Fibroblast of lung (primary cell): Measurements from ENCODE around the gene CAPNS1. TPM values are rescaled to one million over a fixed set of nuclear protein-coding genes. Genes with fewer than 3 reads are reported as not detected.

ENCODE experiments used
- DNase-seq, 2 donors: peaks; one replicate each; pipeline versions ENCODE4 v3.0.0 to v3.0.0-alpha.2; 2010; ENCODE audit warnings: low read depth in 2 of 2
- H2AFZ ChIP-seq: 2 replicates; pipeline ENCODE4 v1.5.1; 2012; ENCODE audit warnings: low read length, control low read depth, inconsistent platforms
- H3K27ac ChIP-seq: 2 replicates; pipeline ENCODE4 v1.5.1; 2011; ENCODE audit warnings: low read length, control low read depth; ENCODE audit not compliant: insufficient read depth
- H3K27me3 ChIP-seq: 2 replicates; pipeline ENCODE4 v1.5.1; 2011; ENCODE audit warnings: mild to moderate bottlenecking, low read length; ENCODE audit not compliant: control insufficient read depth, insufficient read depth
- H3K36me3 ChIP-seq: 2 replicates; pipeline ENCODE4 v1.5.1; 2011; ENCODE audit warnings: low read length; ENCODE audit not compliant: control insufficient read depth, insufficient read depth
- H3K4me1 ChIP-seq: 2 replicates; pipeline ENCODE4 v1.5.1; 2011; ENCODE audit warnings: low read length; ENCODE audit not compliant: control insufficient read depth, insufficient read depth; ENCODE audit errors: extremely low read depth
- H3K4me2 ChIP-seq: 2 replicates; pipeline ENCODE4 v1.5.1; 2011; ENCODE audit warnings: low read length, control low read depth; ENCODE audit not compliant: insufficient read depth; ENCODE audit errors: extremely low read depth
- H3K4me3 ChIP-seq, 4 experiments: fragments of 200-600 bp in 1 of 4; sonication (generic) in 1 of 4; replicated peaks in 1 of 4; 2 replicates each; pipeline ENCODE4 v1.5.1; 2011 to 2016; ENCODE audit warnings: low read length in 4 of 4, low read depth in 3 of 4, mild to moderate bottlenecking in 3 of 4, control low read depth in 2 of 4, inconsistent platforms in 1 of 4, mixed read lengths in 1 of 4; ENCODE audit not compliant: insufficient read depth in 1 of 4; ENCODE audit errors: control extremely low read depth in 1 of 4
- H3K79me2 ChIP-seq: 2 replicates; pipeline ENCODE4 v1.5.1; 2012; ENCODE audit warnings: mild to moderate bottlenecking, low read length, inconsistent platforms; ENCODE audit not compliant: control insufficient read depth, insufficient read depth
- H3K9ac ChIP-seq: 2 replicates; pipeline ENCODE4 v1.5.1; 2011; ENCODE audit warnings: mild to moderate bottlenecking, low read length, control low read depth; ENCODE audit not compliant: insufficient read depth
- H3K9me3 ChIP-seq: 2 replicates; pipeline ENCODE4 v1.5.1; 2012; ENCODE audit warnings: low read depth, low read length; ENCODE audit not compliant: control insufficient read depth, insufficient read depth
- H4K20me1 ChIP-seq: 2 replicates; pipeline ENCODE4 v1.5.1; 2011; ENCODE audit warnings: low read length; ENCODE audit not compliant: control insufficient read depth, insufficient read depth; ENCODE audit errors: extremely low read depth
- CTCF ChIP-seq, 2 donors: IDR thresholded peaks in 1 of 2; conservative IDR thresholded peaks in 1 of 2; 1 replicate in 1 of 2; 2 replicates in 1 of 2; pipeline ENCODE4 v1.5.1; 2011 to 2012; ENCODE audit warnings: low read length in 2 of 2, control low read depth in 1 of 2, inconsistent platforms in 1 of 2, low read depth in 1 of 2, mild to moderate bottlenecking in 1 of 2
- EZH2 ChIP-seq: IDR thresholded peaks from 2 replicates; pipeline ENCODE4 v1.5.1; 2012; ENCODE audit warnings: low read length, control low read depth, mild to moderate bottlenecking; ENCODE audit errors: missing control alignments
- polyA plus RNA-seq, 2 donors: library from polyadenylated mRNA; depleted of rRNA in 1 of 2; stranded (reverse) in 1 of 2; unstranded in 1 of 2; fragments of >200 nt; gene quantifications; 2 replicates each; pipeline ENCODE4 v1.2.1, GENCODE V29; 2011 to 2012; ENCODE audit warnings: missing spikeins in 1 of 2
- total RNA-seq: library from RNA; depleted of rRNA; stranded (reverse); fragments of >200 nt; gene quantifications from 2 replicates; pipeline ENCODE4 v1.2.1, GENCODE V29; 2014

CAPNS1 gene
- total and polyA plus RNA-seq, 2 donors (not counting 1 experiment from before 2014, with no cell fraction given) = 466 to 1,189 TPM

- no peak overlapping the region for H3K4me2 ChIP-seq
- peaks cover 10% of the 10 kb centered on the region for H3K36me3 ChIP-seq
- H3K9me3 ChIP-seq = no peaks in the 10 kb centered on the region
- H3K4me1 ChIP-seq = no peaks in the 10 kb centered on the region
- no peak overlapping the region for H3K4me3 ChIP-seq
- H3K9ac ChIP-seq = no peak overlapping the region
- no peak overlapping the region for H2AFZ ChIP-seq
- H3K27ac ChIP-seq = no peak overlapping the region
- H4K20me1 ChIP-seq = no peaks in the 10 kb centered on the region
- TF ChIP-seq EZH2 (no peak), CTCF (conservative IDR thresholded peaks at IDR 0.05 in 1 of 2, IDR thresholded peaks at IDR 0.05 in 1 of 2; ENCODE audit: low read depth in 1 of 2, low read length in 2 of 2) (no peak)
- H3K27me3 ChIP-seq = no peaks in the 10 kb centered on the region
- no peak for DNase-seq
- no peaks in the 10 kb centered on the region for H3K79me2 ChIP-seq
Observed at GRCh38 chr19:36106991-36107390, 32.9 kb upstream of the CAPNS1 start.

- H3K9ac ChIP-seq = no peak overlapping the region
- H3K79me2 ChIP-seq = peaks cover 2% of the 10 kb centered on the region
- no peak overlapping the region for H2AFZ ChIP-seq
- H4K20me1 ChIP-seq = no peaks in the 10 kb centered on the region
- DNase-seq = no peak
- no peak overlapping the region for H3K27ac ChIP-seq
- peaks cover 13% of the 10 kb centered on the region for H3K36me3 ChIP-seq
- no peaks in the 10 kb centered on the region for H3K9me3 ChIP-seq
- H3K4me2 ChIP-seq = no peak overlapping the region
- TF ChIP-seq CTCF (conservative IDR thresholded peaks at IDR 0.05 in 1 of 2, IDR thresholded peaks at IDR 0.05 in 1 of 2; ENCODE audit: low read depth in 1 of 2, low read length in 2 of 2) (no peak), EZH2 (no peak)
- peaks cover 1% of the 10 kb centered on the region for H3K4me1 ChIP-seq
- H3K4me3 ChIP-seq = no peak overlapping the region
- no peaks in the 10 kb centered on the region for H3K27me3 ChIP-seq
Observed at GRCh38 chr19:36108684-36109083, 31.2 kb upstream of the CAPNS1 start.

GRCh38 chr19:36110487-36111199, 29.2 kb upstream of the CAPNS1 start, which contains the start of gene OVOL3:
TSS of gene OVOL3 (plus strand) at chr19:36111143. CDS start at chr19:36111203, 60 bp downstream.
- Histone ChIP-seq H3K9ac (no peak within 1 kb of the TSS), H3K9me3 (no peaks in the 10 kb centered on the region), H3K27ac (no peak within 1 kb of the TSS), H3K36me3 (peaks cover 9% of the 10 kb centered on the region), H3K4me1 (peaks cover 6% of the 10 kb centered on the region), H3K27me3 (no peaks in the 10 kb centered on the region), H4K20me1 (no peaks in the 10 kb centered on the region), H3K4me3 (no peak within 1 kb of the TSS), H2AFZ (no peak within 1 kb of the TSS), H3K4me2 (no peak within 1 kb of the TSS), H3K79me2 (peaks cover 9% of the 10 kb centered on the region)
- no peak for DNase-seq
- TF ChIP-seq CTCF (conservative IDR thresholded peaks at IDR 0.05 in 1 of 2, IDR thresholded peaks at IDR 0.05 in 1 of 2; ENCODE audit: low read depth in 1 of 2, low read length in 2 of 2) = no peak
- no peak for TF ChIP-seq EZH2
